HepG2 (cell line): Measurements from ENCODE around the gene CDHR1. TPM values are rescaled to one million over a fixed set of nuclear protein-coding genes. Genes with fewer than 3 reads are reported as not detected.

Source experiments
- ATAC-seq: fragments of 200-7000 bp; cut with Tn5 transposase; 3 replicates; pipeline ENCODE4 v1.9.1; 2020; ENCODE audit warnings: mild to moderate bottlenecking, moderate library complexity
- BruUV-seq: library from RNA; stranded (reverse); fragments of 400-500 nt; replicated peaks from 2 replicates; lab custom pipeline; 2021; lab: Mats Ljungman, UMichigan
- CTCF ChIA-PET: fragments of 300-600 bp; formaldehyde crosslinking; extraction: SDS; loops from one replicate; lab custom pipeline; 2021; ENCODE audit warnings: low total read pairs, inconsistent platforms, low intra/inter-chr PET ratio; lab: Yijun Ruan, JAX
- POLR2A ChIA-PET: fragments of 350-600 bp; sonication (Branson Sonifier 250); formaldehyde crosslinking; loops from one replicate; lab custom pipeline; 2020; ENCODE audit warnings: antibody characterized with exemption, inconsistent platforms; lab: Yijun Ruan, JAX
- DNase-seq: peaks from one replicate; pipeline ENCODE4 v3.0.0-alpha.2; 2015; ENCODE audit warnings: low spot score
- FAIRE-seq: peaks from 3 replicates; lab custom pipeline; 2011; peaks lifted over from hg19 to GRCh38; lab: Jason Lieb, UNC
- H2AFZ ChIP-seq: one replicate; pipeline ENCODE4 v1.6.1; 2011; ENCODE audit warnings: low read length, inconsistent platforms
- H3K27ac ChIP-seq: fragments of 300-600 bp; 3 replicates; pipeline ENCODE4 v1.8.0; 2011; ENCODE audit warnings: mixed run types, mild to moderate bottlenecking, mixed read lengths, low read length, inconsistent platforms; ENCODE audit not compliant: insufficient read depth; ENCODE audit errors: extremely low read length
- H3K27me3 ChIP-seq, 2 experiments: fragments of 200-600 bp in 1 of 2; 2 replicates in 1 of 2; 3 replicates in 1 of 2; pipeline versions ENCODE4 v1.6.0 to v1.8.0; 2011; ENCODE audit warnings: low read length in 2 of 2, mild to moderate bottlenecking in 2 of 2, moderate library complexity in 2 of 2, inconsistent platforms in 1 of 2; ENCODE audit not compliant: insufficient read depth in 2 of 2, control insufficient read depth in 1 of 2
- H3K36me3 ChIP-seq, 2 experiments: fragments of 200-600 bp in 1 of 2; replicated peaks in 1 of 2; 2 replicates in 1 of 2; 3 replicates in 1 of 2; pipeline versions ENCODE4 v1.5.1 to v1.8.0; 2011; ENCODE audit warnings: low read length in 2 of 2, inconsistent platforms in 1 of 2; ENCODE audit not compliant: insufficient read depth in 2 of 2, control insufficient read depth in 1 of 2
- H3K4me1 ChIP-seq: 2 replicates; pipeline ENCODE4 v1.5.1; 2012; ENCODE audit warnings: low read length, inconsistent platforms; ENCODE audit not compliant: insufficient read depth
- H3K4me2 ChIP-seq: 2 replicates; pipeline ENCODE4 v1.6.0; 2011; ENCODE audit warnings: low read depth, low read length, inconsistent platforms
- H3K4me3 ChIP-seq, 3 experiments: fragments of 200-600 bp in 1 of 3; sonication (generic), shearing (Covaris generic) in 1 of 3; replicated peaks in 1 of 3; 2 replicates each; pipeline ENCODE4 v1.5.1; 2011 to 2016; ENCODE audit warnings: low read length in 3 of 3, inconsistent platforms in 2 of 3, low read depth in 2 of 3, mild to moderate bottlenecking in 2 of 3, control low read depth in 1 of 3, mixed read lengths in 1 of 3; ENCODE audit not compliant: insufficient read depth in 1 of 3
- H3K79me2 ChIP-seq: one replicate; pipeline ENCODE4 v1.6.1; 2011; ENCODE audit warnings: low read length, inconsistent platforms; ENCODE audit not compliant: insufficient read depth
- H3K9ac ChIP-seq: 2 replicates; pipeline ENCODE4 v1.6.0; 2011; ENCODE audit warnings: mild to moderate bottlenecking, low read depth, low read length, inconsistent platforms; ENCODE audit not compliant: insufficient read depth
- H3K9me3 ChIP-seq: 2 replicates; pipeline ENCODE4 v1.5.1; 2012; ENCODE audit warnings: mild to moderate bottlenecking, low read length
- H4K20me1 ChIP-seq: 2 replicates; pipeline ENCODE4 v1.6.0; 2011; ENCODE audit warnings: inconsistent platforms, mild to moderate bottlenecking, low read length, moderate library complexity; ENCODE audit not compliant: insufficient read depth
- ATF6 ChIP-seq: sonication (generic); formaldehyde crosslinking; conservative IDR thresholded peaks from 2 replicates; pipeline ENCODE4 v1.4.0; 2020; ENCODE audit warnings: missing genetic modification reagents
- HHEX ChIP-seq: IDR thresholded peaks from 2 replicates; pipeline ENCODE4 v1.6.1; 2016; ENCODE audit warnings: control low read depth
- HNRNPLL ChIP-seq: fragments of 200-400 bp; formaldehyde crosslinking; IDR thresholded peaks from 2 replicates; pipeline ENCODE4 v1.6.1; 2017; ENCODE audit warnings: mild to moderate bottlenecking, low read depth, low read length; ENCODE audit not compliant: poor library complexity, severe bottlenecking
- ISX ChIP-seq: sonication (generic); formaldehyde crosslinking; conservative IDR thresholded peaks from 2 replicates; pipeline ENCODE4 v1.5.0; 2020; ENCODE audit warnings: missing genetic modification reagents
- ZNF362 ChIP-seq: sonication (generic); formaldehyde crosslinking; IDR thresholded peaks from 2 replicates; pipeline ENCODE4 v1.4.0; 2020; ENCODE audit warnings: missing genetic modification reagents, mild to moderate bottlenecking, borderline replicate concordance
- in situ Hi-C: cut with HindIII; loops from 2 replicates; pipeline ENCODE4 v1.10.0; 2017; ENCODE audit warnings: low pct_unique_long_range_greater_than_20kb; ENCODE audit not compliant: extremely low pct_ligation_motif_present
- intact Hi-C: fragments of 100-400 bp; cut with micrococcal nuclease; formaldehyde crosslinking; loops from one replicate; pipeline ENCODE4 v1.10.0; 2022; ENCODE audit not compliant: unreplicated experiment
- polyA plus RNA-seq, 8 experiments: library from polyadenylated mRNA; depleted of rRNA in 3 of 8; stranded (reverse) in 7 of 8; unstranded in 1 of 8; fragments of >200 nt; fragmentation: Illumina TruSeq in 4 of 8; extraction: Trizol in 4 of 8; gene quantifications; 2 replicates each; pipeline versions ENCODE4 v1.2.1 to v1.2.3, GENCODE V29; 2011 to 2016; ENCODE audit warnings: low read depth in 4 of 8, missing spikeins in 1 of 8, mixed read lengths in 1 of 8; ENCODE audit not compliant: insufficient read depth in 1 of 8
- total RNA-seq, 5 experiments: library from RNA; depleted of rRNA; stranded (reverse); fragments of >200 nt; fragmentation: Illumina TruSeq; extraction: Trizol; gene quantifications; 2 replicates each; pipeline ENCODE4 v1.2.3, GENCODE V29; 2016; ENCODE audit warnings: low read depth in 1 of 5

The CDHR1 gene
- total and polyA plus RNA-seq, 2 of the 13 experiments (the other 11 are each of a cell fraction or from before 2014, with no cell fraction given): 0.04 to 0.09 TPM

- TF ChIP-seq ATF6 (CRISPR knock-in tag): no peak
- no peak for TF ChIP-seq HHEX (CRISPR knock-in tag)
- TF ChIP-seq ZNF362: no peak
- TF ChIP-seq, all 625 proteins: peak for 0
Observed at GRCh38 chr10:84194424-84195043, at the start of gene CDHR1 (continued).

- H3K9ac ChIP-seq: no peak overlapping the region
- no peak for TF ChIP-seq ISX
- TF ChIP-seq HNRNPLL: no peak
- H3K4me3 ChIP-seq: no peak overlapping the region
- FAIRE-seq (no peak), ATAC-seq (no peak), DNase-seq (no peak)
- BruUV-seq: no TSS peak
- no peak overlapping the region for H3K4me2 ChIP-seq
- no peaks in the 10 kb centered on the region for H3K4me1 ChIP-seq
- peaks cover 17 to 69% of the 10 kb centered on the region in 2 experiments for H3K36me3 ChIP-seq
- POLR2A ChIA-PET: interaction anchor here (0.9 to 1.1 kb wide), 2 partner anchors 7 to 8 kb away, joined by 3 read pairs; partner anchors contain the start of gene GHITM
- intact Hi-C loops (no loop called here), in situ Hi-C loops (no loop called here)
- H4K20me1 ChIP-seq: no peaks in the 10 kb centered on the region
- CTCF ChIA-PET: no interaction called here
- no peak overlapping the region for H2AFZ ChIP-seq
- no peaks in the 10 kb centered on the region for H3K9me3 ChIP-seq
- H3K27ac ChIP-seq: no peak overlapping the region
- H3K79me2 ChIP-seq: no peaks in the 10 kb centered on the region
- H3K27me3 ChIP-seq: no peaks in the 10 kb centered on the region
Observed at GRCh38 chr10:84147347-84147746, 47.0 kb upstream of the CDHR1 start.
